GM12864 (cell line): ENCODE results near the gene UCP3.

Source experiments
- DNase-seq: peaks from one replicate; pipeline ENCODE4 v3.0.0-alpha.2; 2011; ENCODE audit warnings: low read depth
- H3K4me3 ChIP-seq: 2 replicates; pipeline ENCODE4 v1.5.1; 2011; ENCODE audit warnings: mild to moderate bottlenecking, low read depth, low read length, control low read depth
- CTCF ChIP-seq: IDR thresholded peaks from 2 replicates; pipeline ENCODE4 v1.5.1; 2011; ENCODE audit warnings: low read depth, mild to moderate bottlenecking, moderate library complexity, low read length, control low read depth, inconsistent platforms; ENCODE audit errors: missing control alignments

The UCP3 gene

DNA sequence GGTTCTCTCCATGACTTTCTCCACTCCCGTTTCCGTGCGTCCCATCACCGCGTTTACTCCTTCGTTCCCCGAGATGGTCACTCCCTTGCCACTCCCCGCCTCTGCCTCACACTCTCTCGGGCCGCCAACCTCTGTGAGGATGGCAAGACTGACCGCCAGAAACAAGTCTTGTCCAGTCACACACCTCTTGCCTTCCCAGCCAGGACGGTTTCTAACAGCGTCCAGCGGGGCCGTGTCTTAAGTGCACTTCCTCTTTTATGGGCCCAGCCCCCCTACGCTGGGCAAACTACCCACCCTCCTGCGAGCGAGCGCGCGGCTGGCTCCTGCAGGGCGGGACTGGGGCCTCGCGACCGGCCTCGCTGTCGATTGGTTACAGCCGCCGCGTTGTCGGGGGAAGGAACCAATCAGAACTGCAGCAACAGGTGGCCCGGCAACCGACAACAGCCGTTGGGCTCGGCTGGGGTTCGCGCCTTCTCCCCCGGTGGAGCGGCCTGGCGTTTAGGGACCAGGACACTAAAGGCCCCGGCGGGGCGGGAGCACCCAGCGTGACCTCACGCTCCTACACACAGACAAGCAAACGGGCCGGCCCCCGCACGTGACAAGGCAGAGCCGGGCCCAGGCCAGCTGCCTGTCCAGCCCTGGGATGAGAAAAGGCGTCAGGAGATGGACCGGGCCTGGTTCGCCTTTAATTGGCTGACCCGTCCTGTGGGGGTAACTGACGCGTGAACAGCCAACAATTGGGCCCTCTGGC lies 25.7 kb downstream of the UCP3 start:
- DNase-seq = peak; percentile 89
- peak overlapping the region; percentile 94 for H3K4me3 ChIP-seq
- no peak for TF ChIP-seq CTCF

- no peak for TF ChIP-seq CTCF
- H3K4me3 ChIP-seq = peak within 1 kb of the TSS; percentile 94
- no peak for DNase-seq
Observed at GRCh38 chr11:73982595-73982989, 26.3 kb downstream of the UCP3 start, which contains the start of gene UCP2. TSS of gene UCP2 (minus strand) at chr11:73982843. CDS start at chr11:73978378, 4,465 bp downstream.

DNA sequence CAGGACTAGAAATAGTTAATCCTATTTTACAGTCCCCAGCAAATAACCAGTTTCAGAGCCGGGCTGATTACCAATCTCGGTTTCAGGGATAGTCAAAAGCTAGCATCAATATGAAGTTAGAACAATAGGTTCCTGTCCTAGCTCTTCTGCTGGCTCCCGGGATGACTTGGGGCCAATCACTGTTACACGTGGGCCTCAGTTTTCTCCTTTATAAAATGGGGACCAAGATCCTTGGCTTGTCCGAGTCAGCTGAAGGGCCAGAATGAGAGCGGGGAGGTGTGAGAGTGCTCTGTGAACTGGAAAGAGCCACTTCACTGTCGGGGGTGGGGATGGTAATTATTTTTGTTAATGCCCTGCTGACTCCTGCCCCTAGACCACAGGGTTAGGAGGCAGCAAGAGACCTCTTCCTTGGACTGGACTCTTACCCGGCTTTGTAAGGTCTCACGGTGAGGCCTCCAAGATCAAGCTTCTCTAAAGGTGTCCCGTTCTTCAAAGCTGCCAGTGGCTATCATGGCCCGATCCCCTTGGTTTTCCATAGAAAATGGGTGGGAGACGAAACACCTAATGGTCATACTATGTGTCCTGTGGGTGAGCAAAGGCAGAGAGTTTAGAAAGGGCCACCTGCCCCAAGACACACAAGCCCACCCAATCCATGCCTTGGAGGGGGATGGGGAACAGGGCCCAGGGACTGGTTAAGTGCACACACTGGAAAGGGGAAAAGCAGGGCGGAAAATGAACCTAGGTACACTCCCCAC lies 27.7 kb downstream of the UCP3 start:
- no peak for TF ChIP-seq CTCF
- no peak for DNase-seq
- peak overlapping the region; percentile 94 for H3K4me3 ChIP-seq

GRCh38 chr11:73980001-73980961 lies 28.6 kb downstream of the UCP3 start:
- no peak for TF ChIP-seq CTCF
- peak overlapping the region; percentile 94 for H3K4me3 ChIP-seq
- DNase-seq = peak; percentile 87

DNA sequence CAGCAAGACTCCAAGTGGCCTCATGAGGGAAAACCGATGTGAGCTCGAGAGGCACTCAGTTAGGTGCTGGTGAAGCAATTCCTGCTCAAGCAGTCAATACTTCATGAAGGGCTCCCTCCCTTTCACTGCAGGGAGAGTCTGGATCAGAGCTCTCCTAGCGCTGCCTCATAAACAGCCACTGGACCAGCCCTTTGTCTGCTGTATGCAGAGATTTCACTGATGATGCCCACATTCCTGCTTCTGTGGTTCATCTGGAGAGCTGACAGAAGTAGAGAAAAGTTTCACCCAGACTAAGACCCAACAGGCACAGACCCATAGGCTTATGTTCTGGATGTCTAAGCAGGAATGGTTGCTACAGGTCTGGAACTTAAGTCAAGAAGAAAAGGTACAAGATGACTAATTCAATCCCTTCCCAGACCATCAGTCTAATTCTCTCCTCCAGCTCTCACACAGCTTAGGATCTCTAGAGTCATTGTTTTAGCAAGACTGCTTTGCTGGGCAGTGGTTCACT lies 30.3 kb downstream of the UCP3 start:
- no peak overlapping the region for H3K4me3 ChIP-seq
- TF ChIP-seq CTCF = no peak
- no peak for DNase-seq

- DNase-seq = no peak
- no peak for TF ChIP-seq CTCF
- no peak overlapping the region for H3K4me3 ChIP-seq
Observed at GRCh38 chr11:73977856-73978519, 30.9 kb downstream of the UCP3 start.
